GM19452 (cell line): Measurements from ENCODE around the gene ARVCF.

Source experiments
- ATAC-seq: cut with Tn5 transposase; IDR thresholded peaks from one replicate; pipeline ENCODE4 v1.9.1; 2021; ENCODE audit not compliant: unreplicated experiment

Gene ARVCF

GRCh38 chr22:20016734-20017621, at the start of gene ARVCF:
TSS of gene ARVCF (minus strand) at chr22:20016823. CDS start at chr22:19990794, 26,029 bp downstream.
- ATAC-seq = peak; percentile 60

GRCh38 chr22:20065896-20066616, 49.4 kb upstream of the ARVCF start:
- no peak for ATAC-seq

DNA sequence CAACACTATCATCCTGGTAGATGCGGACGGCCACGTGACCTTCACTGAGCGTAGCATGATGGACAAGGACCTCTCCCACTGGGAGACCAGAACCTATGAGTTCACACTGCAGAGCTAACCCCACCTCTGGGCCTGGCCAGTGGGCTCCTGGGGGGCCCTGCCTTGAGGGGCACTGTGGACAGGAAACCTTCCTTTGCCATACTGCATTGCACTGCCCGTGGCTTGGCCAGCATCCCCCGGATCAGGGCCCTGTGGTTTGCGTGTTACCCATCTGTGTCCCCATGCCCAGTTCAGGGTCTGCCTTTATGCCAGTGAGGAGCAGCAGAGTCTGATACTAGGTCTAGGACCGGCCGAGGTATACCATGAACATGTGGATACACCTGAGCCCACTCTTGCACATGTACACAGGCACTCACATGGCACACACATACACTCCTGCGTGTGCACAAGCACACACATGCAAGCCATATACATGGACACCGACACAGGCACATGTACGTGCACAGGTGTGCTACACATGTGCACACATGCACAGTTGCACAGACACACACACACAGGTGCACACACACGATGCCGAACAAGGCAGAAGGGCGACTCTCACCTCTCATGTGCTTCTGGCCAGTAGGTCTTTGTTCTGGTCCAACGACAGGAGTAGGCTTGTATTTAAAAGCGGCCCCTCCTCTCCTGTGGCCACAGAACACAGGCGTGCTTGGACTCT, 48.1 kb upstream of the ARVCF start:
- no peak for ATAC-seq

DNA sequence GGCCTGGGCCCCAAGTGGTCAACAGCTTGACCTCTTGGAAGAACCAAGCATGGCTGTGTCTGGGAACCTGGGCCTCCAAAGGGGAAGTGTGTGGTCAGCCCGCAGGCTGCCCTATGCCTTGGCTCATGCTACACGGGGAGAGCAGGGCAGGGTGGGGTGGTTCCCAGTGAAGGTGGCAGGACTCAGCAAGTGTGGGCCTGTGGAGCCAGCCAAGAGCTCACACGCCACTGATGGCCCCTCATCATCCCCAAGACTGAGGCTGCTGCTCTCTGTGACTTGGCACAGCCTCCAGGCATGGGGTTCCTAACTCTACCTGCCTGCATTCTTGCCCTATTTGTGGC, 47.5 kb upstream of the ARVCF start:
- ATAC-seq = no peak

GRCh38 chr22:20063271-20064139, 46.9 kb upstream of the ARVCF start:
- no peak for ATAC-seq

GRCh38 chr22:20062766-20063083, 46.1 kb upstream of the ARVCF start:
- ATAC-seq = no peak

DNA sequence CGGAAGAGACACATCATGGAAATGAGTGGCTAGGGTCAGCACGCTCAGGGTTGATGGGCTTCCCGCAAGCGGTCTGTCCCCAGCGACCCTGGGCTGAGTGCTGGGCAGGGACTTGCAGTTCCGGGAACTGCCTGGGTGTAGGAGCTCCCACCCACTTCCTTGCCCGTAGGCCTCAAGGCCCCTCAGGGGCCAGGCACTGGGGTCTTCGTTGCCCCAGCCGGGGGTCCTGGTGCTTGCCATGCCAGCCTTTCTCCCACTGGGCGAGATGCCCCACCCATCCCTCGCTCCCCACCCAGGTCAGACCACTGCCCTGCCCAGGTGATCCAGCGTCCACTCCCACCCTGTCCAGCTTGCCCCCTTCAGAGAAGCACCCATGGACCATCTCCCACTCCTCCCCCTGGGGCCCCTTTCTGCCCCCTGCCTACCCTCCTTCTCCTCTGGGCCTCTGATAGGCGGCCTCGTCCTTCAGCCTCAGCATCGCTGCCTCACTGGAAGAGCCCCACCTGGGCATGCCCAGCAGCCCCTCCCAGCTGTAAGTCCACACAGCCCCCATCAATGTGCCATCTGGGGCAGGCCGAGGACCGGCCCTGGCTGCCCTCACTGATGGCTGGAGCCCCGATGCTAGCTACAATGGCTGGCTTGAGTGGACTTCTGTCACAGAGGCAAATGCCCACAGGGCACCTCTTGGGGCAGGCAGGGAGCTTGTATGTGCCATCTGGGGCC, 45.6 kb upstream of the ARVCF start:
- no peak for ATAC-seq

DNA sequence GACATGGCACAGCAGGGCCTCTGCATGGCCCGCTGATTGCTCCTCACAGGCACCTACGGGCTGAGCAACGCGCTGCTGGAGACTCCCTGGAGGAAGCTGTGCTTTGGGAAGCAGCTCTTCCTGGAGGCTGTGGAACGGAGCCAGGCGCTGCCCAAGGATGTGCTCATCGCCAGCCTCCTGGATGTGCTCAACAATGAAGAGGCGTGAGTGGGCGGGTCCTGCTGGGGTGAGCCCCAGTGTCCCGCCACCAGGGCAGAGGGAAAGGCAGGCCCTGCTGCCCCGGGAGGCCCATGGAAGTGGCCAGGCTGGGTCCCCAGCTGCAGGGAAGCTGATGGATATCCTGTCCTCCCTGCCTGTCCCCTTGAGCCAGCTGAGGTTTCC, 44.8 kb upstream of the ARVCF start:
- no peak for ATAC-seq

DNA sequence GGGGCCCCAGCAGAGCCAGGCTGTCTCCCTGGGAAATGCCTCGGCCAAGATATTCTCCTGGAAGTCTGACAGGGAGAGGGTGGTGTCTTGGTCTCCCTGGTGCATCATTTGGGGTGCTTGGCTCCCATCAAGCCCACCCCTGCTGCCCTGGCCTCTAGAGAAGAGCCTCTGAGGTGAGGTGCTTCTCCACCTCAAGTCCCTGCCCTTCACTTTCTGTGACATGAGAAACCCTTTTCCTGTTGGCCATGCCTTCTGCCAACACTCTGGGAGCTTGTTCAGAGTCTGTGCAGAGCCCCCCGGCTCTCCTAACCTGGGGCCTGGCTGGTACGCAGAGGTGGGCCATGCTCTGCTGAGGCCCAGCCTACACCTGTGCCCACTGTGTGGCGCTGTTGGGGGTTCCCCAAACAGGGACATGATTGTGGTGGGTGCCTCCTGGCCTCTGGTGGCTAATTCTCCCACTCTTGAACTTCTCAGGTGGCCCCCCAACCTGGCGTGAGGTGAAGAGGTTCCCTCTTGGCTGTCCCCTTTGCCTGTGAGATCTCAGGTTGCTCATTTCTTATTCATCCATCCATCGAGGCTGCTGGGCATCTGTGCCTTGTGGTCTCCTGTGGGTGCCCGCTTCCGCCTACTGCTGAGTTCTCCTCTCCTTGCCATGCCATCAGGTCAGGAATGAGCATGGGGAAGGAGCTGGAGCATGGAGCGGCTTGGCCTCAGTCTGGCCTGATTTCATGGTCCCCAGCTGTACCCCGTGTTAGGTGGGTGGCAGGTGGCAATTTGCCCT, 44.3 kb upstream of the ARVCF start:
- ATAC-seq = no peak

GRCh38 chr22:20058989-20059770, 42.6 kb upstream of the ARVCF start:
- ATAC-seq = no peak

DNA sequence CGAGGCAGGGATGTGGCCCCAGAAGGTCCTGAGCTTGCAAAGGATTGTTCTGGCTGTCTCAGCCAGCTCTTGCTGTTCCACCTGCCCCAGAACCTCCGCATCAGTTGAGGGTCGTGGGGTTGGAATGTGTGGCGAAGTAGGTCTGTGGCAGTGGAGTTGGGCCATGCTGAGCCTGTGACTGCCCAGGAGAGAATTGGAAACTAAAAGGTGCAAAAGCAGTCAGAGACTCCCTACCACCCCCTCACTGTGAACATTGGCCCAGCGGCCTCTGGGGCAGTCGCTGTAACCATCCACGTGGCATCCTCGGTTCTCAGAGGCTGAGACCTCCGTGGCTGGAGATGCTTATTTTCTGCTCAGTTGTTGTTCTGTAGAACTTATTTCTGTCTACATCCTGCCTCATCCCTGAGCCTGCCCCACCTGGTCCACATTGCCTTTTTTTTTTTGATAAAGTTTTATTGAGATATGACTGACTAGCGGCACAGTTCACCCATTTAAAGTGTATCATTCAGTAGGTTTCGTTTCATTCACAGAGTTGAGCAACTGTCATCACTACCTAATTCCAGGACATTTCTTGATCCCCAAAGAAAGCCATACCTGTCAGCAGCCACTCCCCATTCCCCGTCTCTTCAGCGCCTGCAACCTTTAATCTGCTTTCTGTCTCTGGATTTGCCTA, 41.1 kb upstream of the ARVCF start:
- ATAC-seq = no peak

DNA sequence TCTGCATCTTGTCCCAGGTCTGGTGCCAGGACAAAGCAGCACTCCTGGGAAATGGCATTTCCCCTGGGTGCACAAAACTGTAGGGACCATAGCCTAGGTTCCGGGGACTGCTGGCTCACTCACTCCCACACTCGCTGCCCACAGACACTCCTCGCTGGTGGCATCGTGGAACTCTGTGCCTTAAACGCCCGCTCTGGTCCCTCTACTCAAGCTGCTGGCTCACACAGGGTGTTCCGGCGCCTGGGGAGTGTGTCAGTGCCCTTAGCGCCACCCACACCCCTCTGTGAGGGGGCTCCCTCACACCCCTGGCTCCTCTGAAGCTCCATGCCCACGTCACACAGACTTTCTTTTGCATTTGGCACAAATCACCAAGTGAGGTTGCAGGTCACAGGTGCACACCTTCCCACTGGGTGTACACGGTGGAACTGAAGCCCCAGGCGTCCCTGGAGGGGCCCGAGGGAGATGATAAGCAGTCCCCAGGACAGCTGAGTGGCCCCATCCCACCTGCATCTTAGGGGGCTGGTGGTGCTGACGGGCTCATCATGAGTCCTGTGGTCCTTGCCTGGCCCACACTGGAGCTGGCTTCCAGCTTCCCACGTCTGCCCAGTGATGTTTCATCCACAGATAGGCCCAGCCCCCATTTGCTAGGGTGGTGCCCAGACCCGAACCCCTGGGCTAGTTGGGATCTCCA, 40.2 kb upstream of the ARVCF start:
- ATAC-seq = no peak

GRCh38 chr22:20056161-20056560, 39.5 kb upstream of the ARVCF start:
- ATAC-seq = no peak

GRCh38 chr22:20055654-20056053, 39.0 kb upstream of the ARVCF start:
- ATAC-seq = no peak

- ATAC-seq = no peak
These were observed 38.5 kb upstream of the ARVCF start for GRCh38 chr22:20055144-20055543.

- no peak for ATAC-seq
These were observed 37.9 kb upstream of the ARVCF start for GRCh38 chr22:20054485-20054884.

DNA sequence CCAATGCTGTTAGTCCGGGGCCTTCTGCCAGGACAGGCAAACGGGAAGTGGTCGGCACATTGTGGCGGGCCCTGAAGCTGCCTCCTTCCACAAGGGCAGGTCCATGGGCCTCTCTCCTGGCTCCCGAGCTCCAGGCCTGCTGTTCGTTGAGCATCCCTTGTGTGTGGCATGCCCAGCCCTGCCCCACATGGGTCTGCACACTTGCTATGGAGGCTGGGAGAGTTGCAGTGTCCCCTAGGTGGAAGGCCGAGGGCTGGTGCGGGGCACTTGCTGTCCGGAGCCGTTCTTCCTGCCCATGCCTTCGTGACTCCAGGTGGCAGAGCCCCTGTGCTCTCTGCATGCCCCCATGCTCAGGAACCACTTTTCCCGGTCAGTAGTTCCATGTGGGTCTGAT, 37.4 kb upstream of the ARVCF start:
- no peak for ATAC-seq
